BJ (cell line): ENCODE results near the gene CCDC192. TPM values are rescaled to one million over a fixed set of nuclear protein-coding genes. Genes with fewer than 3 reads are reported as not detected.

Experiments used
- CTCF ChIA-PET: fragments of 350-600 bp; formaldehyde crosslinking; extraction: SDS; loops from one replicate; lab custom pipeline; 2021; ENCODE audit warnings: antibody characterized with exemption, inconsistent platforms; lab: Yijun Ruan, JAX
- POLR2A ChIA-PET: fragments of 300-600 bp; sonication (Branson Sonifier 250); formaldehyde crosslinking; extraction: SDS; loops from one replicate; lab custom pipeline; 2021; ENCODE audit warnings: antibody characterized with exemption; lab: Charles Lee
- DNase-seq: peaks from one replicate; pipeline ENCODE4 v3.0.0-alpha.2; 2011; ENCODE audit warnings: low read depth
- H3K27me3 ChIP-seq: 2 replicates; pipeline ENCODE4 v1.6.0; 2011; ENCODE audit warnings: low read length; ENCODE audit not compliant: control insufficient read depth, insufficient read depth
- H3K36me3 ChIP-seq: 2 replicates; pipeline ENCODE4 v1.5.1; 2011; ENCODE audit warnings: low read length; ENCODE audit not compliant: control insufficient read depth, insufficient read depth
- H3K4me3 ChIP-seq: 2 replicates; pipeline ENCODE4 v1.5.1; 2011; ENCODE audit warnings: low read depth, mild to moderate bottlenecking, control low read depth, low read length
- polyA minus RNA-seq: library from RNA; depleted of rRNA, polyadenylated mRNA; stranded (reverse); fragments of >200 nt; gene quantifications from 2 replicates; pipeline ENCODE4 v1.2.3, GENCODE V29; 2011; rRNA and poly(A)+ RNA removed
- polyA plus RNA-seq: library from polyadenylated mRNA; depleted of rRNA; stranded (reverse); fragments of >200 nt; gene quantifications from 2 replicates; pipeline ENCODE4 v1.2.3, GENCODE V29; 2011; rRNA removed
- TF ChIP-seq, protein P1 (sequence below): IDR thresholded peaks from 2 replicates; pipeline ENCODE4 v1.5.1; 2011; ENCODE audit warnings: low read depth, mild to moderate bottlenecking, control low read depth, inconsistent platforms, low read length, moderate library complexity; ENCODE audit not compliant: insufficient read depth

Gene CCDC192, protein sequence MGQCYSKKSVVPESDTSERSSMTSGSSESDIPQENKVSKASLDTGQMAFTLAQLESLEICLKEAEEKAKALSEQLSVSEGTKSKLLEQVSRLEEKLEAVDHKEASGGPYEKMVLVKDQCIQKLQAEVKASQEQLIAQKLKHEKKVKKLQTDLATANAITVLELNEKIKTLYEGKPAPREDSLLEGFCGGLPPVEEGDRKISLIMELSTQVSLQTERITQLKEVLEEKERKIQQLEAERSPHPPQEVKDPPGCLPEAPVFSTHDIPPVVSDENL
- polyA plus RNA-seq (not detected in 2 replicates), polyA minus RNA-seq (not detected in 2 replicates)

- Histone ChIP-seq H3K36me3 (no peaks in the 10 kb centered on the region), H3K4me3 (no peak within 1 kb of the TSS), H3K27me3 (peaks cover 11% of the 10 kb centered on the region)
- DNase-seq, result no peak
- CTCF ChIA-PET, result interaction anchor here (1.0 kb wide), 1 partner anchor 8 kb away, joined by 3 read pairs; no protein-coding TSS in a partner anchor
- TF ChIP-seq, protein P1, sequence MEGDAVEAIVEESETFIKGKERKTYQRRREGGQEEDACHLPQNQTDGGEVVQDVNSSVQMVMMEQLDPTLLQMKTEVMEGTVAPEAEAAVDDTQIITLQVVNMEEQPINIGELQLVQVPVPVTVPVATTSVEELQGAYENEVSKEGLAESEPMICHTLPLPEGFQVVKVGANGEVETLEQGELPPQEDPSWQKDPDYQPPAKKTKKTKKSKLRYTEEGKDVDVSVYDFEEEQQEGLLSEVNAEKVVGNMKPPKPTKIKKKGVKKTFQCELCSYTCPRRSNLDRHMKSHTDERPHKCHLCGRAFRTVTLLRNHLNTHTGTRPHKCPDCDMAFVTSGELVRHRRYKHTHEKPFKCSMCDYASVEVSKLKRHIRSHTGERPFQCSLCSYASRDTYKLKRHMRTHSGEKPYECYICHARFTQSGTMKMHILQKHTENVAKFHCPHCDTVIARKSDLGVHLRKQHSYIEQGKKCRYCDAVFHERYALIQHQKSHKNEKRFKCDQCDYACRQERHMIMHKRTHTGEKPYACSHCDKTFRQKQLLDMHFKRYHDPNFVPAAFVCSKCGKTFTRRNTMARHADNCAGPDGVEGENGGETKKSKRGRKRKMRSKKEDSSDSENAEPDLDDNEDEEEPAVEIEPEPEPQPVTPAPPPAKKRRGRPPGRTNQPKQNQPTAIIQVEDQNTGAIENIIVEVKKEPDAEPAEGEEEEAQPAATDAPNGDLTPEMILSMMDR, result no peak
- POLR2A ChIA-PET, result no interaction called here
Measured at GRCh38 chr5:127702926-127703561, at the start of gene CCDC192. Gene CCDC192 (plus strand): TSS chr5:127703391. CDS start chr5:127703446, 55 bp downstream.

DNA sequence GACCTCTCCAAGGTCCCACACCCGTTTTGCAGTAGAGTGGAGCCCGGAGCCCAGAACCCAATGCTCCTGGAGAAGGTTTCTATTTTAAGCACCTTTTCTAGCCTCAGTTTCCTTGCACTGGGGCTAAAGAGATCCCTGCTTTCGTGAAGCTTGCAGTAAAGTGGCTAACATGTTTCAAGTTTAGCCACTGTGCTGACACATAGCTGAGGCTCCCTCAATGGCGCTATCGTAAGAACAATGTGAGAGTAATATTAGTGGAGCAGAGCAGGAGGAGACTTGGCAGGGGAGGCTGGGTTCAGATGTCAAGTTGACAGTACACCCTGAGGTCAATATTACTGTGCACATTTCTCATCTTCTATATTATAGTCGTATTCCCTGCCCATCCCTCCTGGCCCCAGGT is 46.4 kb upstream of the CCDC192 start:
- Histone ChIP-seq H3K4me3 (no peak overlapping the region), H3K36me3 (no peaks in the 10 kb centered on the region), H3K27me3 (peaks cover 2% of the 10 kb centered on the region)
- CTCF ChIA-PET, result interaction anchor here (0.9 to 1.3 kb wide), 2 partner anchors 8 to 9 kb away, joined by 3 to 4 read pairs; no protein-coding TSS in a partner anchor
- TF ChIP-seq, protein P1, result no peak
- POLR2A ChIA-PET, result no interaction called here
- no peak for DNase-seq

DNA sequence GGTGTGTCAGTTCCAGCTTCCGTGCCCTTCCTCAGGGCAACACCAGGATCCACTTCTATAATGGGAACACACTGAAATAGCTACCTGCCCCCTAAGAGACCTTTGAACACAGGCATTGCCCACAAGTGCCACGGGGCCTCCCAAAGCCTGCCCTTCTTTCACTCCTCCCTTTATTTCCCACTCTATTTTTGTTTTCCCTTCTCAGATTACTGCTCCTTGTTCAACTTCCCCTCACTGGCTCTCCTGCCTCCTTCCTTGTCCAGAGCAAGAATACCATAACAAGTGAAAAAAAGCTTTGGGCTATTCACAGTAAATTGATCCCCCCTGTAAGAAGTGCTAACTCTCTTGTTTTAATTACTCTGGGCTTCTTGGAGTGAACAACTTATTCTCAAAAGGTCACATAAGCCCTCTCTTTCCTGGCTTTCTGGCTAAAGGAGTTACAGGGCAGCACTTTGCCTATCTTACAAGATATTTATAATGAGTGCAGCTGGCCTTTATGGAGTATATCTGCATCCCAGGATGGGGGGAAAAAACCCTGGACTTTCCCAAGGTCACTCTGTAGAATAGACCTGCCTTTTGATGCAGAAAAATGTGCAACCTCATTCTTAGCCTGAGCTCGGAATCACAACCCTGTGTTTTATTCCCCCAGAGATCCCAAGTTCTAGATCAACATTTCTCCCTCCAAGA is 43.0 kb upstream of the CCDC192 start:
- TF ChIP-seq, protein P1, result no peak
- no peak for DNase-seq
- H3K36me3 ChIP-seq, result no peaks in the 10 kb centered on the region
- H3K4me3 ChIP-seq, result no peak overlapping the region
- ChIA-PET POLR2A (no interaction called here), CTCF (no interaction called here)
- no peaks in the 10 kb centered on the region; the same call in none of the 2 replicates for H3K27me3 ChIP-seq

GRCh38 chr5:127664093-127664492 is 39.1 kb upstream of the CCDC192 start:
- TF ChIP-seq, protein P1, result no peak
- POLR2A ChIA-PET, result no interaction called here
- no peaks in the 10 kb centered on the region for H3K36me3 ChIP-seq
- CTCF ChIA-PET, result interaction anchor here (1.2 kb wide), 1 partner anchor 8 kb away, joined by 4 read pairs; no protein-coding TSS in a partner anchor
- no peak for DNase-seq
- no peaks in the 10 kb centered on the region; the same call in 1 of the 2 replicates for H3K27me3 ChIP-seq
- H3K4me3 ChIP-seq, result no peak overlapping the region
